G401.6 (cell line): ENCODE results near the gene ZNF442.
"Not testable (repeated sequence)": the region's sequence is repeated elsewhere in the genome, so short reads cannot be mapped to it uniquely, and the experiment has no call there.

Source experiments
- FAIRE-seq: peaks from 2 replicates; lab custom pipeline; 2012; peaks lifted over from hg19 to GRCh38; lab: Jason Lieb, UNC

ZNF442 gene

DNA sequence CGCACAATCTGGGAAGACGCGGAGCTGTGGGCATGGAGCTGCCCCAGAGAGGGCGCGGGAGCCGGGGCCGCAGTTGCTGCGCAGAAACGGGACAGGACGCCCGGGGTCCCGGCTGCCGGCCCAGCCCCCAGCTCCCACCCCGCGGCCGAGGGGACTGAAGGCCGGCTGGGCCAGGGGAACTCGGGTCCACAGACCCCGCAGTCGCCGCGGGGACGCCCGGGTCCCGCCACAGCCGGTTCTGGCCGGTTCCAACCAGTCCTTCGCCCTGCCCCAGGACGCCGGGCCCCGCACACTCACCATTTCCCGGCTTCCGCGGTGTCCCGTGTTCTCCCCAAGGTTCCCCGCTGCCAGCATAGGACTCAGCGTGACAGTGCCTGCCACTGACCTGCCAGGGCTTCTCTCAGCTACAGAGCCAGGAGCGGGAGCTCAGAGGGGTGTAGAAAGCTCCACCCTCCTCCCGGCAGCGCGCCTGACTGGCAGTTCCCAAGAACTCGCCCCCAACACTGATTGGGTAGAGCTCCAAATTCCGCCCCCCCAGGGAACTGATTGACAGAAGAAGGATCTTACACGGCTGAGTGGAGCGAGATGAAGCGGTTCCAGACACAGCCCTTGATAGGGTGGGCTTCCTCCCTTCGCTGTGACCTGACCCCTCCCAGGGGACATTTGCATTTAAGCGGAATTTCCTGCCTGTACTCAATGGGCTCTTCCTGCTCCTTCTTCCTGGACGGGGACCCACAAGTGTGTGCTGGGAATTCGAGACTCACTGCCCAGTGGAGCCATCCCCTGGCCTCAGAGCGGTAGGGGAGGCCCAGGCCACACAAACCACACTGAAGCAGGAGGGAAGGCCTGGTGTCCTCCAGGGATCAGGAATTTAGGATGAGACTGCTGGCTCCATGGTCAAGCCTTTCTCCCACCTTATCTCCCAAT lies at the start of gene ZNF442:
TSS of gene ZNF442 (minus strand) at position 448 of the 927 bp plus-strand sequence. CDS start 2,052 bp downstream, outside the sequence.
- FAIRE-seq: peak; percentile 93

DNA sequence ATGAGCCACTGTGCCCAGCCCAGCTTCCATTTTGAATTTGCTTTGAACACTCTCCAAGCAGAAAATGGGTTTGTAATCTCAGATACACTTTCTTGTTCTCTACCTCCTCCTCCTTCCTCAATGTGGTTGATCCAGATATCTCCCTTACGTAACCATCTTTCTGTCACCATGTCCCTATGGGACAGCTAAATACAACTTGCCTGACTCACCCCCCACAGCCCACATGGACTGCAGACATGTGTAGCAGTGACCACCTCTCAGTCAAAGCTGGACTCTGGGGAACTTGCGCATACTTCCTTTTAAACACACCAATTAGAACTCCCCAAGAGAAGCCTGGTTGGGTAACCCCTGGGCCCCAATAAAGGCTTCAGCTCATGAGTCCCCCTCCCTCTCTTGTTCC lies 46.4 kb upstream of the ZNF442 start:
- FAIRE-seq: no peak

DNA sequence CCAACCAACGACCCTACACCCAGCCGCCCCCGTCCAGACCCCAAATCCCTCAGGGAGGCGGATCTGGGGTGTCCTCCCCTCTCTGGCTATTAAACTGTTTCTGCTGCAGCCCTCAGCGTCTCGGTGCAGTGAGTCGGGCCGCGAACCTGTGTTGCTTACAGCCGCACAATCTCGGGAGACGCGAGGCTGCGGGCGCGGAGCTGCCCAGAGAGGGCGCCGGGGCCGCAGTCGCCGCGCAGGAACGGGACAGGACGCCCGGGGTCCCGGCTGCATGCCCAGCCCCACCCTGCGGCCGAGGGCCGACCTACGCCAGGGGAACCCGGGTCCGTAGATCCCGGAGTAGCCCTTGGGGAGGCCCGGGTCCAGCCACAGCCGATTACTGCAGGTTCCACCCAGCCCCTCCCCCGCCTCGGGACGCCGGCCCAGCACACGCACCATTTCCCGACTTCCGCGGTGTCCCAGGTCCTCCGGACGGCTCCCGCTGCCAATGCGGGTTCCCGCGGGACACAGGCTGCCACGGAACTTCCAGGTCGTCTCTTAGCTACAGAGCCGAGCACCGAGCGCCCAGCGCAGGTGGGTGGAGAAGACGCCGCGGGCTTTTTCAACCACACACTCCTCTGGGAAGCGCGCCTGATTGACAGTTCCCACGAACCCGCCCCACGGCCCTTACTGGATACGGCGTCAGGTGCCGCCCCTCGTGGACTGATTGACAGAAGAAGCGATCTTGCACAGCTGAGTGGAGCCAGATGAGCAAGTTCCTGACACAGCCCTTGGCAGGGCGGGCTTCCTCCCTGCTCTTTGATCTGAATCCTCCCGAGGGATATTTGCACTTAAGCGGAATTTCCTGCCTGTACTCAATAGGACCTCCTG lies 35.4 kb upstream of the ZNF442 start, which contains the start of gene ZNF799:
TSS of gene ZNF799 (minus strand) at position 639 of the 870 bp plus-strand sequence. CDS start at position 438, 201 bp downstream.
- peak; percentile 92 for FAIRE-seq

DNA sequence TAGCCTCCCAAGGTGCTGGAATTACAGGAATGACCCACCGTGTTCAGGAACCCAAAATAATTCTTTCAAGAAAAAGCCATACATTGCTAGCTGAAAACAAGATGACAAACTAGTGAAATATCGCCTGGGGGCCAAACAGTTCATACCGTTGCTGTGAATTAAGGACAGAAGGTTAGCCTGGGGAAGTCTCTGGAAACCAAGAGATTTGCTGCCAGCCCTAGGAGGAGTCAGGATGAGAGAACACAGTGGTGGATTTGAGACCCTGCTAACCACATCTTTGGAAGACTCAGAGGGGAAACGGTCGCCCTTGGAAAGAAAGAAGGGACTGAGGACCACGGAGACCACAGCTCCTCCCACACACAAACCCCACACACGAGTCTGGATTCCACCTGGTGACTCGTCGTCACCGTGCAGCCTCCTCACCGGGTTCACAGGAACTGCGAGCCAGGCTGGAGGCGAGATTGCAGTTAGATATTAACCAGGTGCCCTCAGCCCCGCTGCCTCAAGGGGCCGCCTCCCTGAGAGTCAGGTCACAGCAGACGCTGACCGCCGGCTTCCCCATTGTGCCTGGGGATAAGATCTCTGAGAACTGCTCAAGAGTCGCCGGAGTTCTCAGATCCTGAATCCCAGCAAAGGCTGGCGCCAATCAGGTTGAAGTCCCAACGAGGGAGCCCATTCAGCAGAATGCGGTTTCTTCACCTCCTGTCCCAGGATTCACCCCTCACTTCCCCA lies 34.6 kb upstream of the ZNF442 start:
- not testable (repeated sequence) for FAIRE-seq

DNA sequence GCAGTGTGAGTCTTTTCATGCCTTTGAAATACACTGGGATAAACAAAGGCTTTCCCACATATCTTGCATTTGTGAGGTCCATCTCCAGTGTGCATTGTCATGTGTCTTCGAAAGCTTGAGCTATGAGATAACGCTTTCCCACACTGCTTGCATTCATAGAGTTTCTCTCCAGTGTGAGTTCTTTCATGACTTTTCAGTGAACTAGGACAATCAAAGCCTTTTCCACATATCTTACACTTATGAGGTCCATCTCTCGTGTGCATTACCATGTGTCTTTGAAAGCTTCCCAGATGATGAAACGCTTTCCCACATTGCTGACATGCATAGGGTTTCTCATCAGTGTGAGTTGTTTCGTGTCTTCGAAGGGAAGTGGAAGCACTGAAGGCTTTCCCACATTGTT lies 25.7 kb upstream of the ZNF442 start:
- not testable (repeated sequence) for FAIRE-seq

DNA sequence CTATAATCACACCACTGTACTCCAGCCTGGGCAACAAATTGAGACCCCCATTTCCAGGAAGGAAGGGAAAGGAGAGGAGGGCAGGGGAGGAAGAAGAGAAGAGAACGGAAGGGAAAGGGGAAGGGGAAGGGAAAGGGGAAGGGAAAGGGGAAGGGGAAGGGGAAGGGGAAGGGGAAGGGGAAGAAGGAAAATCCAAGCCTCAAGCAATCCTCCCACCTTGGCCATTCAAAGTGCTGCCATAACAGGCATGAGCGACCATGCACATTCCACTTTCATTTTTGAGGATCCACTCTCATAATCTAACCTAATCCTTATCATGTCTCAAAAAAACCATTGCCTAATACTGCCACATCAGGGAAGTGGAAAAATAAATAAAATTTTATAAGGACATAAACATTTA lies 20.9 kb upstream of the ZNF442 start:
- FAIRE-seq: not testable (repeated sequence)

DNA sequence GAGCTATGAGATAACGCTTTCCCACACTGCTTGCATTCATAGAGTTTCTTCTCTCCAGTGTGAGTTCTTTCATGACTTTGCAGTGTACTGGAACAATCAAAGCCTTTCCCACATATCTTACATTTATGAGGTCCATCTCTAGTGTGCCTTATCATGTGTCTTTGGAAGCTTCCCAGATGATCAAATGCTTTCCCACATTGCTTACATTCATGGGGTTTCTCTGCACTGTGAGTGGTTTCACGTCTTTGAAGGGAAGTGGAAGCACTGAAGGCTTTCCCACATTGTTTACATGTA lies 14.9 kb upstream of the ZNF442 start:
- FAIRE-seq: no peak

DNA sequence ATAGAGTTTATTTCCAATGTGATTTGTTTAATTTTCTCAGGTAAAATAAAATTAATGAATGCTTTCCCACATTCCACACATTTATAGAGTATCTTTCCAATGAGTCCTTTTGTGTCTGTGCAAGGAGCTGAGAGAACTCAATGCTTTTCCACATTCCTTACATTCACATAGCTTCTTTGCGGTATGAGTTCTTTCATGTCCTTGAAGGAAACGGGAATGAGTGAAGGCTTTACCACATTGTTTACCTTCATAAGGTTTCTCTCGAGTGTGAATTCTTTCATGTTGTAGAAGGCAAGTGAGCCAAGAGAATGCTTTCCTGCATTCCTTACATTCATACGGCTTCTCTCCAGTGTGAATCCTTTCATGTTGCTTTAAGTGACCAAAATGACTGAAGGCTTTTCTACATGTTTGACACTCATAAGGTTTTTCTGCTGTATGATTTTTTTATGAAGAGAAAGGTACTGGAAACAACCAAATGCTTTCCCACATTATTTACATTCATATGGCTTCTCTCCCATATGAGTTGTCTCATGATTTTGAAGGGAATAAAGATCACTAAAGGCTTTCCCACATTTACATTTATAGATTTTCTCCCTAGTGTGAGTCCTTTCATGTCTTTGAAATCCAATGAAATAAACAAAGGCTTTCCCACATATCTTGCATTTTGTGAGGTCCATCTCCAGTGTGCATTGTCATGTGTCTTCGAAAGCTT lies 14.4 kb upstream of the ZNF442 start:
- no peak for FAIRE-seq

DNA sequence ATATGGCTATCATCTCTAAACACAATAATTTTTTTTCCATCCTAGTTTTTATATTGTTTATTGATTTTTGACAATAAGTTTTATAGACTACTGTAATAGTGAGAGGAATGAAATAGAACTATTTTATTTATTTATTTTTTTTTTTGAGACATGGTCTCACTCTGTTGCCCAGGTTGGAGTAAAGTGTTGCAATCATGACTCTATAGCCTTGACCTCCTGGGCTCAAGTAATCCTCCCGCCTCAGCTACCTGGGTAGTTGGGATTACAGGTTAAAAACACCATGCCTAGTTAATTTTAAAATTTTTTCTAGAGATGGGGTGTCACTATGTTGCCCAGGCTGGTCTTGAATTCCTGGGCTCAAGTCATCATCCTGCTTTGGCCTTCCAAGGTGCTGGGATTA lies 8.5 kb upstream of the ZNF442 start:
- no peak for FAIRE-seq

DNA sequence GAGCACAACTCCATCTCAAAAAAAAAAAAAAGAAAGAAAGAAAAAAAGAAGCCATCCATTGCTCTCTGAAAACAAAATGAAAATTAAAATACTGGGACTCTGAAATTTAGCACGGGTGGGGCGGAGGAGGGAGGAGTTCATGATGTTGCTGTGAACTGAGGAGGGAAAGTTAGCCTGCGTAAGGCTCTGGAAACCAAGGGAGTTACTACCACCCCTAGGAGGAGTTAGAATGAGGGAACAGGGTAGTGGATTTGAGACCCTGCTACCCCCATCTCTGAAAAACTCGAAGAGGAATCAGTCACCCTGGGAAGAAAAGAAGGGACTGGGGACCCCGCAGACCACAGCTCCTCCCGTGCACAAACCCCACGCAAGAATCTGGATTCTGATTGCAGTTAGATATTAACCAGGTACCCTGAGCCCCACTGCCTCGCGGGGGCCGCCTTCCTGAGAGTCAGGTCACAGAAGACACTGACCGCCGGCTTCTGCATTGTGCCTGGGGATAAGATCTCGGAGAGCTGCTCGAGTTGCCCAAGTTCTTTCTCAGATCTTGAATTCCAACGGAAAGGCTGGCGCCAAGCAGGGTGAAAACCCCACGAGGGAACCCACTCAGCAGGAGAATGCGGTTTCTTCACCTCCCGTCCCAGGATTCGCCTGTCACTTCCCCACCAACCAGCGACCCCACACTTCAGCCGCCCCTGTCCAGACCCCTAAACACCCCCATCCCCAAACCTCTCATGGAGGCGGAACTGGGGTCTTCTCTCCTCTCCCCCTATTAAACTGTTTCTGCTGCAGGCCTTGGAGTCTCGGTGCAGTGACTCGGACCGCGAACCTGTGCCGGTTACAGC lies 870 bp downstream of the ZNF442 start:
- FAIRE-seq: no peak

DNA sequence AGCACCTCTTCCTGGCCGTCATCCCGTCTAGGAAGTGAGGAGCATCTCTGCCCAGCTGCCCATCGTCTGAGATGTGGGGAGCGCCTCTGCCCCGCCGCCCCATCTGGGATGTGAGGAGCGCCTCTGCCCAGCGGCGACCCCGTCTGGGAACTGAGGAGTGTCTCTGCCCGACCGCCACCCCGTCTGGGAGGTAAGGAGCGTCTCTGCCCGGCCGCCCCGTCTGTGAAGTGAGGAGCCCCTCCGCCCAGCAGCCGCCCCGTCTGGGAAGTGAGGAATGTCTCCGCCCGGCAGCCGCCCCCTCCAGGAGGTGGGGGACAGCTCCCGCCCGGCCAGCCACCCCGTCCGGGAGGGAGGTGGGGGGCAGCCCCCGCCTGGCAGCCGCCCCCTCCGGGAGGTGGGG lies 3.2 kb downstream of the ZNF442 start:
- FAIRE-seq: not testable (repeated sequence)

DNA sequence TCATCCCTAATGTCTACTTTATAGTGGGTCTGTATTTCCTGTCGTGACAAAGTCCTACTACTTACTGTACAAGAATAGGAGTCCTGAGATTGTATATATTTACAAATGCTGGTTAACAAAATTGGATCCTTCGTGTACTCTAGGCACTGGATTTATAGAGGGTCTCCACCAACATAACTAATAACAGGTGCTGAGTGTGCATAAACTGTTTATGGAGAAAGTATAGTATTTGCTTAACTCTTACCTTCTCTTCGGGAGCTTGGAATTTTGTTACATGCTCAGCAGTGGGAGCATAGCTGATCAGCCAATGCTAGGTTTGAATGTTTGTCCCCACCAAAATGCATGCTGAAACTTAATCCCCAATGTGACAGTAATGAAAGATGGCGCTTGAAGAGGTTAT lies 12.1 kb downstream of the ZNF442 start:
- no peak for FAIRE-seq

DNA sequence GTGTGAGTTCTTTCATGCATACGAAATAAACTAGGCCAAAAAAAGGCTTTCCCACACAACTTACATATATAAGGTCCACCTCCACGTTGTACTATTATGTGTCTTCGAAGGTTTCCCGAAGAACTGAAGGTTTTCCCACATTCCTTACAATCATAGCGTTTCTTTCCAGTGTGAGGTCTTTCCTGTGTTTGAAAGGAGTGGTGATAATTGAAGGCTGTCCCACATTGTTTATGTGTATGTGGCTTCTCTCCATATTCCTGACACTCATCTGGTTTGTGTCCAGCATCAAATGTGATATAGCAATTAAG lies 14.6 kb downstream of the ZNF442 start:
- no peak for FAIRE-seq

DNA sequence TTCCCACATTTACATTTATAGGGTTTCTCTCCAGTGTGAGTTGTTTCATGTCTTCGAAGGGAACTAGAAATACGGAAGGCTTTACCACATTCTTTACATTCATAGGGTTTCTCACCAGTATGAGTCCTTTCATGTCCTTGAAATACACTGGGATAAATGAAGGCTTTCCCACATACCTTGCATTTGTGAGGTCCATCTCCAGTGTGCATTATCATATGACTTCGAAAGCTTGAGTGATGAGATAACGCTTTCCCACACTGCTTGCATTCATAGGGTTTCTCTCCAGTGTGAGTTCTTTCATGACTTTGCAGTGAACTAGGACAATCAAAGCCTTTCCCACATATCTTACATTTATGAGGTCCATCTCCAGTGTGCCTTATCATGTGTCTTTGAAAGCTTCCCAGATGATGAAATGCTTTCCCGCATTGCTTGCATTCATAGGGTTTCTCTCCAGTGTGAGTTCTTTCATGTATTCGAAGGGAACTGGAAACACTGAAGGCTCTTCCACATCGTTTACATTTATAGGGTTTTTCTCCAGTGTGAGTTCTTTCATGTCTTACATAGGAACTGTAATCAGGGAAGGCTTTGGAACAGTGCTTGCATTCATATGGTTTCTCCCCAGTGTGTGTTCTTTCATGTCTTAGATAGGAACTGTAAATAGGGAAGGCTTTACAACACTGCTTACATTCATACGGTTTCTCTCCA lies 15.1 kb downstream of the ZNF442 start:
- FAIRE-seq: no peak

DNA sequence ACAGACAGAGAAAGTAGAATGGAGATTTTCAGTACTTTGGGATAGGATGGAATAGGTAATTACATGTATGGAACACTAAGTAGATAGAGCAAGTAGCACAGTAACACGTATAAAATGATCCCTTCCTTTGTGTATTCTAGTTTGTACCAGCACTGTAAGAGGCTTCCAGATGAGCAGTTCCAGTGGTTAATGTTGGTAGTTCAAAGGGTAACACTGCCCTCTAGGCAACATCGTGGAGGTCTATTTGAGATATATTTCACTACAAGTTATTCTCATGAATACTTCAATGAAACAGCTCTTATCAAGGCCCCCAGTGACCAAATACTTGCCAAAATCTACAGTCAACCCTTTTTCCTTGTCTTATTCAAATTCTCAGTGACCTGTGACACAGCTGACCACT lies 18.6 kb downstream of the ZNF442 start:
- no peak for FAIRE-seq

DNA sequence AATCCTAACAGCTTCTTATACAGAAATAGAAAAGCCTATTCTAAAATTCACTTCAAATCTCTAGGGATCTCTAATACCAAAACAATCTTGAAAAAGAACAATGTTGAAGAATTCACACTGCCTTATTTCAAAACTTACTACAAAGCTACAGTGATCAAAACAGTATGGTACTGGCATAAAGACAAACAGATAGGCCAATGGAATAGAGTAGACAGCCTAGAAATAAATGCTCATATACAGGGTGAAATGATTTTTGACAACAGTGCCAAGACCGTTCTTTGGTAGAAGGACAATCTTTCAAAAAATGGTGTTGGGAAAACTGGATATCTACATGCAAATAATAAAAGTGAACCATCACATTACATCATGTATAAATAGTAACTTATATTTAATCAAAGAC lies 20.3 kb downstream of the ZNF442 start:
- no peak for FAIRE-seq

DNA sequence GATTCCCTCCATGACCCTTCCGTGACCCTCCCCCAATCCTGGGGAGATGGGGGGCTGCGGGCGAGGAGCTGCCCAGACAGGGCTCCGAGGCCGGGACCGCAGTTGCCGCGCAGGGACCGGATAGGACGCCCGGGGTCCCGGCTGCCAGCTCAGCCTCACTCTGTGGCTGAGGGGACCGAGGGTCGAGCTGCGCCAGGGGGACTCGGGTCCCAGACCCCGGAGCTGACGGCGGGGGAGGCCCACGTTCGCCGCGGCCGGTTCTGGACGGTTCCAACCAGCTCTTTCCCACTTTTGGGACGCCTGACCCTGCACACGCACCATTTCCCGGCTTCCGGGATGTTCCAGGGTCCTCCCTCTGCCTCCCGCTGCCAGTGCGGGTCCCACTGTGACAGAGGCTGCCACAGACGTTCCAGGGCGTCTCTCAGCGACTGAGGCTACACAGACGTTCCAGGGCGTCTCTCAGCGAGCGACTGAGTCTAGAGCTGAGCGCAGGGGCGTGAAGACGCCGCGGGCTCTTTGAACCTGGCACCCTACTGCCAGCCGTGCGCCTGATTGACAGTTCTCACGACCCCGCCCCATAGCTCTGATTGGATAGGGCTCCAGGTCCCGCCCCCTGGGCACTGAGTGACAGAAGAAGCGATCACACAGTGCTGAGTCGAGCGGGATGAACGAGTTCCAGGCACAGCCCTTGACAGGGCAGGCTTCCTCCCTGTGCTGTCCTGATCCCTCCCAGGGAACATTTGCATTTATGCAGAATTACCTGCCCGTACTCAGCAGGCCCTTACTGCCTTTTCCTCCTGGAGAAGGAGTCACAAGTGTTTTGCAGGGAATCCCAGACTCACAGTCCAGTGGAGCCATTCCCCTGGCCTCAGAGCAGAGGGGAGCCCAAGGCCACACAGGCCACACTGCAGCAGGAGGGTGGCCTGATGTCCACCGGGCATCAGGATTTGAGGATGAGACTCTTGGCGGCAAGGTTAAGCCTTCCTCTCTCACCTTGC lies 32.0 kb downstream of the ZNF442 start, which contains the start of gene ZNF563:
TSS of gene ZNF563 (minus strand) at position 472 of the 998 bp plus-strand sequence. CDS start at position 321, 151 bp downstream.
- no peak for FAIRE-seq

DNA sequence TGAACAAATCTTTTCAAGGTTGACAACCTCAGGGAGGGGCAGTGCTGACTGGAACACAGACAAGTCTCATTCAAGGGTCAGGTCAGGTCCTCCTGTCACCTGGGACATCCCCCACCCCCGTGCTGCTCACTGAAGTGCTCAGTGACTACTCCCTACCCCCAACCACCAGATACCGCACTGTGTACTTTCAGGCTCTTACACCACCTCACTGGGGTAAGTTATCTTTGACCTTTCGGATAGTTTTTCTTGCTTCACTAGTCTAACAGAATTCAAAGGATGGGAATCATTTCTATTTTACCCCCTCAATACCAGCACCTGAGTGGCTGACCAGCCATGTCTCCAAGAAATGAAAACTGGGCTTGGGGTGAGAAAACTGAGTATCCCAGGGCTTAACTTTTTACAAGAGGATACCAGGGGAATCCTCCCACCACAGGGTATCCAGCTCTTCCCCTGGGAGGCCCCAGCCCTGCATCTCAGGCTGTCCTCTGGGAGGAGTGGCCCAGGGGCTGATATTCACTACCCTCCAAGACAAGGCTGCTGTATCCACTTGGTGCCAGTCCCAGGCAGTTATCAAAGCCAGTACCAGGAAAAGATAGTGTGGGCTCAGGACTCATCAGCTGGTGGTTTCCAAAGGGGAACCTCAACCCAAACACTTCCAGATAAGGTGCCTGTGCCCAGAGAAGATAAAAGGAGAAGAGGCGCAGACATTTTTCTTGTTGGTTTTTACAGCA lies 34.1 kb downstream of the ZNF442 start:
- no peak for FAIRE-seq
